Forelimb muscle (tissue), 1 donor: ENCODE measurements around the gene OR51I1. TPM values are rescaled to one million over a fixed set of nuclear protein-coding genes. Genes with fewer than 3 reads are reported as not detected.

Experiments used
- DNase-seq: peaks from one replicate; pipeline ENCODE4 v3.0.0-alpha.2; 2013; ENCODE audit warnings: low read depth
- polyA plus RNA-seq: library from polyadenylated mRNA; unstranded; fragments of 120-200 nt; gene quantifications from one replicate; pipeline ENCODE4 v1.2.1, GENCODE V29; 2013; ENCODE audit not compliant: insufficient read length

Gene OR51I1
- polyA plus RNA-seq = not detected

GRCh38 chr11:5441414-5441813 lies at the start of gene OR51I1:
TSS of gene OR51I1 (minus strand) at chr11:5441514. CDS start at chr11:5441514, 0 bp downstream.
- no peak for DNase-seq

- DNase-seq = no peak
Measured at GRCh38 chr11:5489576-5490357, 48.5 kb upstream of the OR51I1 start.

- DNase-seq = no peak
Measured at GRCh38 chr11:5488798-5489399, 47.6 kb upstream of the OR51I1 start.

GRCh38 chr11:5488385-5488784 lies 47.1 kb upstream of the OR51I1 start, which contains the start of gene OR52D1:
TSS of gene OR52D1 (plus strand) at chr11:5488685. CDS start at chr11:5488707, 22 bp downstream.
- DNase-seq = no peak

GRCh38 chr11:5486421-5486820 lies 45.1 kb upstream of the OR51I1 start:
- no peak for DNase-seq

- DNase-seq = no peak
Measured at GRCh38 chr11:5486003-5486402, 44.7 kb upstream of the OR51I1 start.

GRCh38 chr11:5476186-5476819 lies 35.0 kb upstream of the OR51I1 start:
- peak; percentile 1 for DNase-seq

- DNase-seq = no peak
Measured at GRCh38 chr11:5473921-5474320, 32.6 kb upstream of the OR51I1 start.

- no peak for DNase-seq
Measured at GRCh38 chr11:5467527-5467926, 26.2 kb upstream of the OR51I1 start.

- DNase-seq = no peak
Measured at GRCh38 chr11:5460983-5461621, 19.8 kb upstream of the OR51I1 start.

GRCh38 chr11:5449432-5449831 lies 8.1 kb upstream of the OR51I1 start:
- DNase-seq = no peak

- DNase-seq = no peak
Measured at GRCh38 chr11:5449023-5449422, 7.7 kb upstream of the OR51I1 start, which contains the start of gene OR51I2. TSS of gene OR51I2 (plus strand) at chr11:5449323. CDS start at chr11:5453489, 4,166 bp downstream.

- DNase-seq = no peak
Measured at GRCh38 chr11:5443835-5444393, 2.6 kb upstream of the OR51I1 start.

- no peak for DNase-seq
Measured at GRCh38 chr11:5423131-5423530, 18.2 kb downstream of the OR51I1 start.

GRCh38 chr11:5421811-5422210 lies 19.5 kb downstream of the OR51I1 start, which contains the start of gene OR51Q1:
TSS of gene OR51Q1 (plus strand) at chr11:5422111. CDS start at chr11:5422201, 90 bp downstream.
- DNase-seq = no peak

GRCh38 chr11:5420993-5421392 lies 20.3 kb downstream of the OR51I1 start:
- DNase-seq = no peak

- no peak for DNase-seq
Measured at GRCh38 chr11:5405173-5405572, 36.1 kb downstream of the OR51I1 start.

- DNase-seq = no peak
Measured at GRCh38 chr11:5398936-5399335, 42.4 kb downstream of the OR51I1 start.

- no peak for DNase-seq
Measured at GRCh38 chr11:5394091-5394490, 47.2 kb downstream of the OR51I1 start.
